MCF 10A (cell line): ENCODE measurements around the gene SEMA3A. TPM values are rescaled to one million over a fixed set of nuclear protein-coding genes. Genes with fewer than 3 reads are reported as not detected.
"Not testable (repeated sequence)": the region's sequence is repeated elsewhere in the genome, so short reads cannot be mapped to it uniquely, and the experiment has no call there.

Experiments used
- BruUV-seq: library from RNA; stranded (reverse); fragments of 400-500 nt; replicated peaks from 2 replicates; lab custom pipeline; 2021; lab: Mats Ljungman, UMichigan
- CTCF ChIA-PET: fragments of 300-600 bp; sonication (Branson Sonifier 250); formaldehyde crosslinking; extraction: SDS; loops from one replicate; lab custom pipeline; 2021; ENCODE audit warnings: antibody characterized with exemption, inconsistent platforms; lab: Yijun Ruan, JAX
- POLR2A ChIA-PET: fragments of 300-600, 350-650 bp; sonication (Branson Sonifier 250); formaldehyde crosslinking; extraction: SDS; loops from one replicate; lab custom pipeline; 2020; ENCODE audit warnings: antibody characterized with exemption, inconsistent platforms; lab: Yijun Ruan, JAX
- DNase-seq: peaks from one replicate; pipeline ENCODE4 v3.0.0-alpha.2; 2018; ENCODE audit not compliant: unreplicated experiment
- H3K27ac Mint-ChIP-seq: one replicate; pipeline ENCODE4 v1.8.0; 2022; ENCODE audit warnings: mild to moderate bottlenecking, low read depth, mixed read lengths; ENCODE audit not compliant: unreplicated experiment
- H3K27me3 Mint-ChIP-seq: one replicate; pipeline ENCODE4 v1.8.0; 2022; ENCODE audit warnings: mixed read lengths; ENCODE audit not compliant: insufficient read depth, unreplicated experiment
- H3K36me3 Mint-ChIP-seq: one replicate; pipeline ENCODE4 v1.8.0; 2022; ENCODE audit warnings: mild to moderate bottlenecking, moderate library complexity, mixed read lengths; ENCODE audit not compliant: insufficient read depth, unreplicated experiment
- H3K4me1 Mint-ChIP-seq: one replicate; pipeline ENCODE4 v1.8.0; 2022; ENCODE audit warnings: mixed read lengths; ENCODE audit not compliant: insufficient read depth, unreplicated experiment
- H3K4me3 Mint-ChIP-seq: one replicate; pipeline ENCODE4 v1.8.0; 2022; ENCODE audit warnings: mild to moderate bottlenecking, moderate library complexity, mixed read lengths; ENCODE audit not compliant: unreplicated experiment
- H3K9me3 Mint-ChIP-seq: one replicate; pipeline ENCODE4 v1.8.0; 2022; ENCODE audit warnings: mixed read lengths; ENCODE audit not compliant: unreplicated experiment
- intact Hi-C: fragments of 100-400 bp; cut with micrococcal nuclease; formaldehyde crosslinking; loops from 2 replicates; pipeline ENCODE4 v1.14.1; 2022
- total RNA-seq: library from RNA; stranded (reverse); gene quantifications from 2 replicates; pipeline ENCODE4 v1.2.3, GENCODE V29; 2022
- TF ChIP-seq, protein P1 (sequence below): fragments of 200-600 bp; IDR thresholded peaks from one replicate; pipeline ENCODE4 v1.8.0; 2022; ENCODE audit warnings: antibody characterized with exemption, mild to moderate bottlenecking; ENCODE audit not compliant: unreplicated experiment

The SEMA3A gene
- total RNA-seq, 1 experiment from 2014 or later, result 3.2 TPM

DNA sequence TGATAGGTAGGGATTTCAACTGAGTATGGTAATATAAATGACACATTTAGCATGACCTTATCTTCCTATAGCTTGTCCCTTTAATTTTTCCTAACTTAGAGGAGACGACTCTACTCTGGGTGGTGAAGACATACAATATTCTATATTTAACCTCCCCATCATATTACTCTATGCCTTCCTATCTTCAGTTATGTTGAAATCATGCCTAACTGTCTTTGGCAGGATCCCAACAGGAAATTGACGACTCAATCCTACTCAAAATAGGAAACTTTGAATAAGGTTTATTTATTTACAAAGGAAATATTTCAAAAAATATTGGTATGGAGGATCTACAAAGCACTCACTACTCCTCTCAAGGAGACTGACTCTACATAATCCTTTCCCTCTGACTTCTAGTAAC, 24.1 kb upstream of the SEMA3A start:
- Mint-ChIP-seq H3K27ac (peak overlapping the region; percentile 35), H3K9me3 (no peaks in the 10 kb centered on the region), H3K4me1 (peaks cover 6% of the 10 kb centered on the region), H3K27me3 (no peaks in the 10 kb centered on the region), H3K4me3 (no peak overlapping the region), H3K36me3 (no peaks in the 10 kb centered on the region)
- CTCF ChIA-PET, result interaction anchor here (0.6 to 1.1 kb wide), 2 partner anchors 803 to 804 kb away, joined by 3 to 6 read pairs; no protein-coding TSS in a partner anchor
- no TSS peak for BruUV-seq
- intact Hi-C loops, result no loop called here
- peak; percentile 88 for DNase-seq
- TF ChIP-seq, protein P1, sequence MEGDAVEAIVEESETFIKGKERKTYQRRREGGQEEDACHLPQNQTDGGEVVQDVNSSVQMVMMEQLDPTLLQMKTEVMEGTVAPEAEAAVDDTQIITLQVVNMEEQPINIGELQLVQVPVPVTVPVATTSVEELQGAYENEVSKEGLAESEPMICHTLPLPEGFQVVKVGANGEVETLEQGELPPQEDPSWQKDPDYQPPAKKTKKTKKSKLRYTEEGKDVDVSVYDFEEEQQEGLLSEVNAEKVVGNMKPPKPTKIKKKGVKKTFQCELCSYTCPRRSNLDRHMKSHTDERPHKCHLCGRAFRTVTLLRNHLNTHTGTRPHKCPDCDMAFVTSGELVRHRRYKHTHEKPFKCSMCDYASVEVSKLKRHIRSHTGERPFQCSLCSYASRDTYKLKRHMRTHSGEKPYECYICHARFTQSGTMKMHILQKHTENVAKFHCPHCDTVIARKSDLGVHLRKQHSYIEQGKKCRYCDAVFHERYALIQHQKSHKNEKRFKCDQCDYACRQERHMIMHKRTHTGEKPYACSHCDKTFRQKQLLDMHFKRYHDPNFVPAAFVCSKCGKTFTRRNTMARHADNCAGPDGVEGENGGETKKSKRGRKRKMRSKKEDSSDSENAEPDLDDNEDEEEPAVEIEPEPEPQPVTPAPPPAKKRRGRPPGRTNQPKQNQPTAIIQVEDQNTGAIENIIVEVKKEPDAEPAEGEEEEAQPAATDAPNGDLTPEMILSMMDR, result no peak
- POLR2A ChIA-PET, result interaction anchor here (1.3 kb wide), 1 partner anchor 10 kb away, joined by 4 read pairs; no protein-coding TSS in a partner anchor

- ChIA-PET CTCF (interaction anchor here (1.1 kb wide), 1 partner anchor 21 kb away, joined by 4 read pairs; no protein-coding TSS in a partner anchor), POLR2A (no interaction called here)
- H3K27me3 Mint-ChIP-seq, result no peaks in the 10 kb centered on the region
- no peaks in the 10 kb centered on the region for H3K9me3 Mint-ChIP-seq
- TF ChIP-seq, protein P1, result no peak
- DNase-seq, result no peak
- no peak overlapping the region for H3K27ac Mint-ChIP-seq
- H3K4me1 Mint-ChIP-seq, result peaks cover 6% of the 10 kb centered on the region
- no peak overlapping the region for H3K4me3 Mint-ChIP-seq
- BruUV-seq, result no TSS peak
- H3K36me3 Mint-ChIP-seq, result no peaks in the 10 kb centered on the region
- intact Hi-C loops, result no loop called here
These were observed 21.9 kb upstream of the SEMA3A start for GRCh38 chr7:84216472-84216871.

GRCh38 chr7:84214757-84215156, 20.2 kb upstream of the SEMA3A start:
- CTCF ChIA-PET, H3K9me3 Mint-ChIP-seq, H3K27ac Mint-ChIP-seq, H3K4me1 Mint-ChIP-seq, BruUV-seq, intact Hi-C loops, DNase-seq, H3K36me3 Mint-ChIP-seq, H3K4me3 Mint-ChIP-seq, H3K27me3 Mint-ChIP-seq: not testable (repeated sequence)
- POLR2A ChIA-PET, result interaction anchor here (1.4 kb wide), 1 partner anchor 16 kb away, joined by 3 read pairs; no protein-coding TSS in a partner anchor

DNA sequence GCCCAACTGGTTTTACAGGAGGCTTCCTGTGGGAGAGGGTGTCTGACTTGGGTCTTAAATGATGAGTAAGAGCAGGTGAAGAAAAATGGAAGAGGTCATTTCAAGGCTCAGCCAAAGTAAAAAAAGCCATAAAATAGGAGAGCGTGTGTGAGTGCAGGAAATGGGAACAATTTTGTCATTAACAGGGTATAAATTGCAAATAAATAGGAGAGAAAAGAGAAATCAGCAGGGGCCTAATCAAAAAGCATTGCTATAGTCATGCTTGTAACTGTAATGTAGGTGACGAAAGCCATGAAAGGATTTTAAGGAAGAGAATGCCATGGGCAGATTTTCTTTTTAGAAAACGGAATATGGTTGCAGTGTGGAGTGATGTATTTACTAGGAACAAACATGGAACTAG, 15.7 kb upstream of the SEMA3A start:
- no peaks in the 10 kb centered on the region for H3K4me1 Mint-ChIP-seq
- no peaks in the 10 kb centered on the region for H3K27me3 Mint-ChIP-seq
- no TSS peak for BruUV-seq
- ChIA-PET POLR2A (no interaction called here), CTCF (no interaction called here)
- no peaks in the 10 kb centered on the region for H3K36me3 Mint-ChIP-seq
- H3K9me3 Mint-ChIP-seq, result no peaks in the 10 kb centered on the region
- no peak for DNase-seq
- no peak overlapping the region for H3K27ac Mint-ChIP-seq
- intact Hi-C loops, result no loop called here
- H3K4me3 Mint-ChIP-seq, result no peak overlapping the region
- TF ChIP-seq, protein P1, result no peak
